GM23248 (cell line): Measurements from ENCODE around the gene MAD2L2. TPM values are rescaled to one million over a fixed set of nuclear protein-coding genes. Genes with fewer than 3 reads are reported as not detected.
A peak's percentile ranks its signal among the peaks of the same experiment; 100 is the strongest.

Source experiments
- DNase-seq: peaks from one replicate; pipeline ENCODE4 v3.0.0-alpha.2; 2015
- H2AFZ ChIP-seq: fragments of 200-600 bp; sonication (generic); 2 replicates; pipeline ENCODE4 v1.6.1; 2016; ENCODE audit warnings: antibody characterized with exemption
- H3F3A ChIP-seq: fragments of 200-600 bp; sonication (generic); 2 replicates; pipeline ENCODE4 v1.6.1; 2016; ENCODE audit warnings: mild to moderate bottlenecking, antibody characterized with exemption, mixed run types; ENCODE audit not compliant: insufficient read depth
- H3K27ac ChIP-seq: fragments of 200-600 bp; sonication (generic); 2 replicates; pipeline ENCODE4 v1.5.1; 2016; ENCODE audit warnings: mild to moderate bottlenecking
- H3K27me3 ChIP-seq: fragments of 200-600 bp; sonication (generic); replicated peaks from 2 replicates; pipeline ENCODE4 v1.6.1; 2016; ENCODE audit warnings: mild to moderate bottlenecking; ENCODE audit not compliant: insufficient read depth
- H3K36me3 ChIP-seq: fragments of 200-600 bp; sonication (generic); 2 replicates; pipeline ENCODE4 v1.6.1; 2016; ENCODE audit warnings: low read depth, mild to moderate bottlenecking
- H3K4me1 ChIP-seq: fragments of 200-600 bp; sonication (generic); 2 replicates; pipeline ENCODE4 v1.6.1; 2016; ENCODE audit warnings: mild to moderate bottlenecking; ENCODE audit not compliant: insufficient read depth
- H3K4me2 ChIP-seq: fragments of 200-600 bp; sonication (generic); one replicate; pipeline ENCODE4 v1.6.1; 2016; ENCODE audit warnings: mild to moderate bottlenecking; ENCODE audit not compliant: unreplicated experiment
- H3K4me3 ChIP-seq: fragments of 200-600 bp; sonication (generic); 2 replicates; pipeline ENCODE4 v1.5.1; 2016; ENCODE audit warnings: mild to moderate bottlenecking
- H3K79me2 ChIP-seq: fragments of 200-600 bp; sonication (generic); 2 replicates; pipeline ENCODE4 v1.6.1; 2016; ENCODE audit warnings: mild to moderate bottlenecking; ENCODE audit not compliant: insufficient read depth
- H3K9ac ChIP-seq: fragments of 200-600 bp; sonication (generic); 2 replicates; pipeline ENCODE4 v1.6.1; 2016; ENCODE audit warnings: mild to moderate bottlenecking
- H3K9me2 ChIP-seq: fragments of 200-600 bp; sonication (generic); 2 replicates; pipeline ENCODE4 v1.6.1; 2016; ENCODE audit warnings: mixed run types, mild to moderate bottlenecking, moderate library complexity; ENCODE audit not compliant: insufficient read depth
- H3K9me3 ChIP-seq: fragments of 200-600 bp; sonication (generic); one replicate; pipeline ENCODE4 v1.6.1; 2017; ENCODE audit warnings: low read depth
- H4K20me1 ChIP-seq: fragments of 200-600 bp; sonication (generic); 2 replicates; pipeline ENCODE4 v1.6.0; 2016; ENCODE audit not compliant: insufficient read depth
- EZH2 ChIP-seq: fragments of 200-600 bp; sonication (generic); IDR thresholded peaks from 2 replicates; pipeline ENCODE4 v1.6.1; 2018; ENCODE audit warnings: antibody characterized with exemption, mild to moderate bottlenecking; ENCODE audit not compliant: insufficient read depth, poor library complexity, severe bottlenecking
- EZH2phosphoT487 ChIP-seq: fragments of 200-600 bp; sonication (generic); IDR thresholded peaks from 2 replicates; pipeline ENCODE4 v1.6.1; 2018; ENCODE audit warnings: antibody characterized with exemption, moderate library complexity, mild to moderate bottlenecking, low read depth; ENCODE audit not compliant: insufficient read depth
- WGBS, 2 experiments: methylation state at CpG; one replicate each; pipeline ENCODE4 v1.1.6; 2015 to 2017; ENCODE audit warnings: low lambda C conversion rate in 2 of 2, low coverage in 1 of 2; ENCODE audit errors: missing lambda C conversion rate in 2 of 2; 5-methylcytosine and 5-hydroxymethylcytosine counted together
- in situ Hi-C: fragments of 300-500 bp; cut with MboI; formaldehyde crosslinking; loops from 2 replicates; pipeline ENCODE4 v1.15.0; 2020
- polyA plus RNA-seq: library from polyadenylated mRNA; unstranded; fragments of >200 nt; fragmentation: Nextera tagmentation; extraction: Ambion mirVana; gene quantifications from 2 replicates; pipeline ENCODE4 v1.2.1, GENCODE V29; 2016
- total RNA-seq: library from RNA; depleted of rRNA; stranded (reverse); fragments of >200 nt; shearing (Covaris generic); gene quantifications from 2 replicates; pipeline ENCODE4 v1.2.3, GENCODE V29; 2014

Gene MAD2L2
- total and polyA plus RNA-seq, 2 experiments from 2014 or later: 61.2 to 70.6 TPM

DNA sequence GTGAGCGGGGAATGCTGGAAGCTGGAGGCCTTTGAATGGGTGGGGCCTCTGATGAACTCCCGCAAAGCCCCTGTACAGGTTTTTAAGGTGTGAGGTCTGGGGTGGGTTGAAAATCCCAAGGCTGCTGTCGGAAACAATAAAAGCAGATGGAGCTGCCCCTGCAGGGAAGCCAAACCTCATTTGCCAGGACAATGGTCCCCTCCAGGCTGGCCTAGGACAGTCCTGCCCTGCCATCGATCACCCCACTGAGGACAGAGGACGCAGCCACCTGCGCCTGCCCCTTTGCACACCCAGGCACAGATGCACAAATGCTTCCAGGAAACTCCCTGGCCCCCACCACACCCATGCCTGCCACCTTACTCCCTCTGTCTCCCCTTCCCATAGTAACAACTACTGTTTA lies 14.9 kb upstream of the MAD2L2 start:
- H3F3A ChIP-seq: no peaks in the 10 kb centered on the region
- H3K4me1 ChIP-seq: peaks cover 13% of the 10 kb centered on the region
- H3K4me2 ChIP-seq: no peak overlapping the region
- H3K9me3 ChIP-seq: no peaks in the 10 kb centered on the region
- H3K36me3 ChIP-seq: no peaks in the 10 kb centered on the region
- no peaks in the 10 kb centered on the region for H3K79me2 ChIP-seq
- no peaks in the 10 kb centered on the region for H4K20me1 ChIP-seq
- H3K27ac ChIP-seq: no peak overlapping the region
- H3K9me2 ChIP-seq: no peaks in the 10 kb centered on the region
- H3K4me3 ChIP-seq: no peak overlapping the region
- H3K27me3 ChIP-seq: peaks cover 19% of the 10 kb centered on the region
- no peak for TF ChIP-seq EZH2
- no peak for TF ChIP-seq EZH2phosphoT487
- no peak overlapping the region for H2AFZ ChIP-seq
- 73 to 74% methylated on average over 6 of the region's 6 CpGs for WGBS, 2 experiments
- H3K9ac ChIP-seq: no peak overlapping the region
- in situ Hi-C loops: no loop called here
- no peak for DNase-seq

DNA sequence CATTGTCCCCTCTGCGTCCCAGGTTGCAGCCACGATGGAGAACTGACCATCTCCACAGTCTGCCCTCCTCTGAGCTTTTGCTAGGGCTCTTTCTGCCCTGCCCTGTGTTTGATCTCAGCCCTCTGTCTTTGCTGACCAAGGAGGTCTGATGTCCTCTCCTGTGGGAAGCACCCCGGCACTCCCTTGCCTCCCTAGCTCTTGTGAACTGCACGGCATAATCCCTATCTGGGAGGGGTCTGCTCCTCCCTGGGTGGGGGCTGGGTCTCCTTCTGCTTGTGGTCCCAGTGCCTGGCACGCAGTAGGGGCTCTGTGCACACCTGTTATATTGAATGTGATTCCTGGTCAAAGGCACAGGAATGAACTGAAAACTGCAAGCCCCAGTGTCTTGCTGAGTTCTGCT lies 13.0 kb upstream of the MAD2L2 start:
- no peaks in the 10 kb centered on the region for H3K9me3 ChIP-seq
- no peak overlapping the region for H3K4me2 ChIP-seq
- TF ChIP-seq EZH2 (no peak), EZH2phosphoT487 (no peak)
- no peak overlapping the region for H3K27ac ChIP-seq
- no peak overlapping the region for H2AFZ ChIP-seq
- peaks cover 30% of the 10 kb centered on the region for H3K27me3 ChIP-seq
- no peaks in the 10 kb centered on the region for H3K79me2 ChIP-seq
- whole genome bisulfite sequencing, 2 experiments: 62 to 67% methylated on average over 5 of the region's 5 CpGs
- H3K9me2 ChIP-seq: no peaks in the 10 kb centered on the region
- no peak overlapping the region for H3K4me3 ChIP-seq
- H3K4me1 ChIP-seq: peaks cover 13% of the 10 kb centered on the region
- no peaks in the 10 kb centered on the region for H3F3A ChIP-seq
- no peaks in the 10 kb centered on the region for H4K20me1 ChIP-seq
- in situ Hi-C loops: no loop called here
- no peaks in the 10 kb centered on the region for H3K36me3 ChIP-seq
- no peak for DNase-seq
- H3K9ac ChIP-seq: no peak overlapping the region

DNA sequence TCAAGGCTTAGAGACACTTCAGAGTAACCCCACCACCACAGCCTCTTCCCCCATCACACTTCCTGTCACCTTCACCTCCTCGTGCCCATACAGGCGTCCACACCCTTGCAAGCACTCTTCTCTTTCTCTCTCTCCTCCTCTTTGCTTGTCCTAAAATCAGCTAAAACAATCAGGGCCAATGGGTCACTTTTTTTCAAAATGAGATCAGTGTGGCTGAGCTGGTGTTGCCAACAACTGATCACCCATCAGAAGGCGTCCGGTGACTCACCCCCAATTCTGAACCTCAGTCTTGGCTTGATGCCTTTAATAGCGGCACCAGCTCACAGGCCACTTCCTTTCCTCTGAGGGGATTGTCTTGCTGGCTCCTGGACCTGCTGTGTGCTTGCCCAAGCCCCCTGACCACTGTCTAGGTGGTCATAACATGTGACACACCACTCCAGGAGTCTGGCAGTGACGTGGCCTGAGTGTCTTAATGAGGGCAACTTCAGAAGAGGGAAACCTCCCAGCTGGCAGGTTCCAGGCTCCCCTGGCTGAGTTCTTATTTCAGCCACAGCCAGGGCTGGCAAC lies 12.2 kb upstream of the MAD2L2 start:
- H3K79me2 ChIP-seq: no peaks in the 10 kb centered on the region
- H2AFZ ChIP-seq: no peak overlapping the region
- H3K27me3 ChIP-seq: peaks cover 23% of the 10 kb centered on the region
- no peaks in the 10 kb centered on the region for H3K9me2 ChIP-seq
- peaks cover 13% of the 10 kb centered on the region for H3K4me1 ChIP-seq
- H3K4me2 ChIP-seq: no peak overlapping the region
- H3F3A ChIP-seq: no peaks in the 10 kb centered on the region
- no peaks in the 10 kb centered on the region for H3K36me3 ChIP-seq
- H3K4me3 ChIP-seq: no peak overlapping the region
- TF ChIP-seq EZH2phosphoT487 (no peak), EZH2 (no peak)
- no peak overlapping the region for H3K9ac ChIP-seq
- no peaks in the 10 kb centered on the region for H4K20me1 ChIP-seq
- DNase-seq: peak; percentile 95
- in situ Hi-C loops: no loop called here
- H3K27ac ChIP-seq: no peak overlapping the region
- WGBS, 2 experiments: 0% methylated on average over 6 of the region's 6 CpGs
- no peaks in the 10 kb centered on the region for H3K9me3 ChIP-seq

DNA sequence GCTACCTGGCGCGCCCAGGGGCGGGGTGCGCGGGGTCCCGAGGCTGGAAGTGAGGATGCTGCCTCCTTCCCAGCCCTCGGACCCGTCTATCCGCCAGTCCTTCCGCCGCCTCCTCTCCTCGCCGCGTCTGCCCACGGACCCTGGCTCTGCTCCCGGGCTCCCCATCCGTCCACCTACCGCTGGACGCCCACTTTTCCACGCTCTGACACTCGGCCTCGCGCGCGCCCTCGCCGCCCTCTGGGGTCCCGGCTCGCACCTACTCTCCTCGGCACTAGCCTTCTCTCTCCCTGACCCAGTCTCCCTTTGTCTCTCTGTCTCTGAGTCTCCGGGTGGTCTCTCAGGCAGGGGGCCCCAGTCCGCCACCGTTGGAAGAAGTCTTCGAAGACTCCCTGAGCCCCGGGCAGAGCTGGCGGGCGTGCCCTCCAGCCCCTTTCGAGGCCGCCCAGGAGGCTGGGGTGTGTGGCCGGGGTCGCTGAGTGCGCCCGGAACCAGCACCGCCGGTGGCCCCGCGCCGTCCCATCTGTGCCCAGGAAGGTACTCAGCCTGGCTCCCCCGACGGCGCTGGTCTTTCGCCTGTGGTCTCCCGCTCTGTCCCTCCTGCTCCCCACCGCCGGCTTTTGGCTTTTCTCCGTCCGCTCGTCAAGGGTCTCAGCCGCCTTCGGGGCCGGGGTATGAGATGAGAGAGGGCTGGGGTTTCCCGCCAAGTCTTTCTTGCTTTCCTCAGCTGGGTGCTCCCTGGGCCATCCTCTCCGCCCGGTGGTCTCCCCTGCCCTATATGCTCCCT lies 11.2 kb upstream of the MAD2L2 start:
- H3K9ac ChIP-seq: no peak overlapping the region
- no peaks in the 10 kb centered on the region for H3K79me2 ChIP-seq
- peaks cover 23% of the 10 kb centered on the region for H3K27me3 ChIP-seq
- H3K27ac ChIP-seq: no peak overlapping the region
- no peak overlapping the region for H2AFZ ChIP-seq
- DNase-seq: no peak
- no peak overlapping the region for H3K4me3 ChIP-seq
- H3K9me3 ChIP-seq: no peaks in the 10 kb centered on the region
- H4K20me1 ChIP-seq: no peaks in the 10 kb centered on the region
- in situ Hi-C loops: no loop called here
- WGBS, 2 experiments: 4 to 7% methylated on average over 41 to 64 of the region's 64 CpGs
- TF ChIP-seq EZH2 (peak; percentile 82), EZH2phosphoT487 (no peak)
- H3K4me1 ChIP-seq: peaks cover 13% of the 10 kb centered on the region
- H3K4me2 ChIP-seq: no peak overlapping the region
- no peaks in the 10 kb centered on the region for H3K9me2 ChIP-seq
- H3F3A ChIP-seq: no peaks in the 10 kb centered on the region
- H3K36me3 ChIP-seq: no peaks in the 10 kb centered on the region
